Stomach (tissue), 9 donors: Measurements from ENCODE around the gene PEX11B. TPM values are rescaled to one million over a fixed set of nuclear protein-coding genes. Genes with fewer than 3 reads are reported as not detected.

ENCODE experiments used
- DNase-seq, 2 donors: peaks; one replicate each; pipeline versions ENCODE4 v3.0.0 to v3.0.0-alpha.2; 2013 to 2019
- H3K27ac ChIP-seq, 5 donors: fragments of 200-600 bp in 4 of 5; sonication (generic) in 4 of 5; one replicate each; pipeline ENCODE4 v1.5.1; 2013 to 2019; ENCODE audit warnings: mild to moderate bottlenecking in 1 of 5, moderate library complexity in 1 of 5
- H3K27me3 ChIP-seq, 3 donors: fragments of 200-600 bp; sonication (generic); one replicate each; pipeline ENCODE4 v1.5.1; 2017 to 2019; ENCODE audit warnings: mixed run types in 1 of 3
- H3K36me3 ChIP-seq, 4 donors: fragments of 200-600 bp; sonication (generic); 1 replicate in 3 of 4; 2 replicates in 1 of 4; pipeline ENCODE4 v1.5.1; 2016 to 2019
- H3K4me1 ChIP-seq, 4 donors: fragments of 200-600 bp; sonication (generic); one replicate each; pipeline ENCODE4 v1.5.1; 2016 to 2019
- H3K4me3 ChIP-seq, 4 donors: fragments of 200-600 bp; sonication (generic) in 3 of 4; one replicate each; pipeline ENCODE4 v1.5.1; 2016 to 2019; ENCODE audit warnings: mild to moderate bottlenecking in 1 of 4
- H3K9me3 ChIP-seq, 4 donors: fragments of 200-600 bp; sonication (generic); one replicate each; pipeline ENCODE4 v1.5.1; 2016 to 2019
- EP300 ChIP-seq: sonication (generic); formaldehyde crosslinking; IDR thresholded peaks from one replicate; pipeline ENCODE4 v1.6.1; 2017; ENCODE audit warnings: antibody characterized with exemption
- POLR2A ChIP-seq, 4 donors: fragments of 450-650 bp; IDR thresholded peaks; one replicate each; pipeline ENCODE4 v1.6.1; 2016; ENCODE audit warnings: antibody characterized with exemption in 4 of 4, control low read depth in 2 of 4, mild to moderate bottlenecking in 1 of 4, moderate library complexity in 1 of 4
- POLR2AphosphoS5 ChIP-seq, 3 donors: sonication (generic); formaldehyde crosslinking; IDR thresholded peaks; one replicate each; pipeline ENCODE4 v1.6.1; 2016; ENCODE audit warnings: antibody characterized with exemption in 3 of 3
- WGBS, 5 donors: extraction: QIAGEN DNeasy Blood & Tissue Kit in 3 of 5; methylation state at CpG; one replicate each; pipeline versions ENCODE4 v1.1.5 to v1.1.7; 2013 to 2018; 5-methylcytosine and 5-hydroxymethylcytosine counted together
- intact Hi-C: fragments of 100-400 bp; cut with DNase I; formaldehyde crosslinking; loops from one replicate; pipeline ENCODE4 v1.15.1; 2023; ENCODE audit warnings: low total_unique reads
- polyA plus RNA-seq, 3 donors: library from polyadenylated mRNA; stranded (reverse); fragments of 200-250 nt; gene quantifications; one replicate each; pipeline ENCODE4 v1.2.3, GENCODE V29; 2013
- total RNA-seq, 5 donors: library from RNA; depleted of rRNA; stranded (reverse); fragments of >200 nt; gene quantifications; one replicate each; pipeline versions ENCODE4 v1.1.0 to v1.2.3, GENCODE V29; 2014 to 2016
- TF ChIP-seq, protein P1 (sequence below), 7 experiments: fragments of 450-650 bp in 4 of 7; fragments of 200-600 bp in 3 of 7; sonication (generic) in 3 of 7; IDR thresholded peaks; one replicate each; pipeline ENCODE4 v1.5.1; 2016 to 2019; ENCODE audit warnings: antibody characterized with exemption in 7 of 7, control low read depth in 2 of 7, mild to moderate bottlenecking in 1 of 7
- donor health status: healthy with polysubstance abuse.
- donor health status: Bipolar disorder and iron deficiency.
- donor health status: healthy.

Gene PEX11B
- total and polyA plus RNA-seq, 8 donors, result 15.6 to 46.6 (median 31.8) TPM

DNA sequence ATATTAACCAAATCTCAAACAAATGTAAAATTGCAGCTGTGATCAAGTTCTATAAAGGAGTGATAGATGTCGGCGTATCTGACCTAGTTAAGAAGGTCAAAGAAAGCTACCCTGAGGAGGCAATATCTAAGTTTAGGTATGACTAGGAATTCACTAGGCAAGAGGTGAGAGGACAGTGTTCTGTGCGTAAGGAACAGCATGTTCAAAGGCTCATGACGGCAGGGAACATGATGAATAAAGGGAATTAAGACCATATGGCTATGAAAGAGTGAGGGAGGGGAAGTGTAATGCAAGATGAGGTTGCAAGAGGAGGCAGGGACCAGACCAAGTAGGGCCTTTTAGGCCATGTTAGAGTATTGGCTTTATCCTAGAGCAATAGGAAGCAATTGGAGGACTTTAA is 30.7 kb upstream of the PEX11B start:
- H3K4me3 ChIP-seq, result no peak overlapping the region
- 87 to 96% (median 91%) methylated on average over 4 of the region's 4 CpGs for WGBS, 5 donors
- H3K27me3 ChIP-seq, result no peaks in the 10 kb centered on the region
- TF ChIP-seq, protein P1, sequence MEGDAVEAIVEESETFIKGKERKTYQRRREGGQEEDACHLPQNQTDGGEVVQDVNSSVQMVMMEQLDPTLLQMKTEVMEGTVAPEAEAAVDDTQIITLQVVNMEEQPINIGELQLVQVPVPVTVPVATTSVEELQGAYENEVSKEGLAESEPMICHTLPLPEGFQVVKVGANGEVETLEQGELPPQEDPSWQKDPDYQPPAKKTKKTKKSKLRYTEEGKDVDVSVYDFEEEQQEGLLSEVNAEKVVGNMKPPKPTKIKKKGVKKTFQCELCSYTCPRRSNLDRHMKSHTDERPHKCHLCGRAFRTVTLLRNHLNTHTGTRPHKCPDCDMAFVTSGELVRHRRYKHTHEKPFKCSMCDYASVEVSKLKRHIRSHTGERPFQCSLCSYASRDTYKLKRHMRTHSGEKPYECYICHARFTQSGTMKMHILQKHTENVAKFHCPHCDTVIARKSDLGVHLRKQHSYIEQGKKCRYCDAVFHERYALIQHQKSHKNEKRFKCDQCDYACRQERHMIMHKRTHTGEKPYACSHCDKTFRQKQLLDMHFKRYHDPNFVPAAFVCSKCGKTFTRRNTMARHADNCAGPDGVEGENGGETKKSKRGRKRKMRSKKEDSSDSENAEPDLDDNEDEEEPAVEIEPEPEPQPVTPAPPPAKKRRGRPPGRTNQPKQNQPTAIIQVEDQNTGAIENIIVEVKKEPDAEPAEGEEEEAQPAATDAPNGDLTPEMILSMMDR (IDR thresholded peaks at IDR 0.05), result no peak
- TF ChIP-seq POLR2AphosphoS5 (IDR thresholded peaks at IDR 0.05) (peak in 2 of 3 donors; percentile 14 to 16), EP300 (peak; percentile 69), POLR2A (IDR thresholded peaks at IDR 0.05) (no peak)
- DNase-seq, result no peak
- H3K9me3 ChIP-seq, result no peaks in the 10 kb centered on the region
- H3K4me1 ChIP-seq, result peaks cover 0 to 48% (median 22%) of the 10 kb centered on the region in 4 donors
- peak overlapping the region in 1 of 5 donors; percentile 69 for H3K27ac ChIP-seq
- H3K36me3 ChIP-seq, result peaks cover 0 to 26% (median 19%) of the 10 kb centered on the region in 4 donors
- intact Hi-C loops, result no loop called here

DNA sequence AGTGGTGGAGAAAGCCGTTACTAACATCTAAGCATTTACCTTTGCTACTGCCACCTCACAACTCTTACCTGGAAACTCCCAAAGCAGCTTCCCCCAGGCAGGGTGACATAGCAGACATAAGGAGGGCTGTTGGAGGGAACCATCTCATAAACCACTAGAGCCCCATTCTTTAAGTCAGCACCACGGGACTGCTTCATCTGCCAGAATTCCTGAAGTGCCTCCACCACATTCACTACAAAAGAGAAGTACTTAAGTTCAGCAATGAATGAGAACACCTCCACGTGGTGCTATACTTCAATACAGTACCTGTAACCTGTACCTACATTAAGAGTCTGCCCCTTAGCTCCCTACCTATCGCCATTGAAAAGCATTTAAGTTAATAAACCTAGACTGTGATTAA is 29.0 kb upstream of the PEX11B start:
- H3K27me3 ChIP-seq, result no peaks in the 10 kb centered on the region
- peak overlapping the region in 1 of 5 donors; percentile 69 for H3K27ac ChIP-seq
- TF ChIP-seq EP300 (no peak), POLR2A (IDR thresholded peaks at IDR 0.05) (no peak), POLR2AphosphoS5 (IDR thresholded peaks at IDR 0.05) (no peak)
- TF ChIP-seq, protein P1 (IDR thresholded peaks at IDR 0.05), result no peak
- no peak for DNase-seq
- no peaks in the 10 kb centered on the region for H3K9me3 ChIP-seq
- WGBS, 5 donors, result 73 to 85% (median 81%) methylated on average over 4 of the region's 4 CpGs
- H3K36me3 ChIP-seq, result peaks cover 0 to 41% (median 31%) of the 10 kb centered on the region in 4 donors
- peaks cover 0 to 39% (median 18%) of the 10 kb centered on the region in 4 donors for H3K4me1 ChIP-seq
- intact Hi-C loops, result no loop called here
- no peak overlapping the region for H3K4me3 ChIP-seq

DNA sequence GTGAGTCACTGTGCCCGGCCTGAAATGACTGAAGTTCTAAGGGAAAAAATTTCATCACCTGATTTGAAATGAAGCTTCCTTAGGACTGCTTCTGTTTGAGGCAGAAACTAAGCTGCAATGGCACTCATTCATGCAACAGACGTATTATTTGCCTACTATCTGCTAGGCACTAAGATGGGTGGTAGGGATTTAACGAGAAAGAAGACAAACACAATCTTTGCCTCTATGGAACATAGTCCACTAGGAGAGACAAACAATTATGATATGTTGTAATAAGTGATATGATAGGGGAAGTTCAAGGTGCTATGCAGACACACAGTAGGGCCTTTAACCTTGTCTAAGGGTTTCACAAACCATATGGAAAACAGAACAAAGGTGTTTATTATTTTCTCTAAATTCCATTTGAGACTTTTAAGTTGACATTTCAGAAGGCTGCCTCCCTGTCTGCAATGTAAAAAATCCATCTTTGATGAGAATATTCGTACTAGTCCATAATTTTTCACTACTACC is 28.0 kb upstream of the PEX11B start:
- H3K4me1 ChIP-seq, result peaks cover 0 to 32% (median 14%) of the 10 kb centered on the region in 4 donors
- H3K27ac ChIP-seq, result peak overlapping the region in 1 of 5 donors; percentile 69
- TF ChIP-seq EP300, result no peak
- TF ChIP-seq POLR2A (IDR thresholded peaks at IDR 0.05), result no peak
- TF ChIP-seq POLR2AphosphoS5 (IDR thresholded peaks at IDR 0.05), result no peak
- TF ChIP-seq, protein P1 (IDR thresholded peaks at IDR 0.05), result no peak
- H3K36me3 ChIP-seq, result peaks cover 0 to 51% (median 40%) of the 10 kb centered on the region in 4 donors
- no peaks in the 10 kb centered on the region for H3K27me3 ChIP-seq
- intact Hi-C loops, result no loop called here
- DNase-seq, result no peak
- no peaks in the 10 kb centered on the region for H3K9me3 ChIP-seq
- 82 to 94% (median 92%) methylated on average over 4 of the region's 4 CpGs for WGBS, 5 donors
- no peak overlapping the region for H3K4me3 ChIP-seq

DNA sequence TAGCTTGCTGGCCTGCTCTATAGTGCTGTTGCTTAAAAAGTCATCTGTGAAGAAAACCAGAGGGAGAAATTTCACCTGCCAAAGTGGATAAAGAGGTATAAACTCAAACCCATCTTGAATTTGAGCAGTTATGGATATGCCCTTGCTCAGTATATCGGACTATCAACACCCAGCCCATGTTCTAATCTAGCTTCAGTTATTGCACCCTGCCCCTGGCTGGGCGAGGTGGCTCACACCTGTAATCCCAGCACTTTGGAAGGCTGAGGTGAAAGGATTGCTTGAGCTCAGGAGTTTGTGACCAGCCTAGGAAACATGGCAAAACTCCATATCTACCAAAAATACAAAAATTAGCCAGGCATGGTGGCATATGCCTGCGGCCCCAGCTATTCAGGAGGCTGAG is 26.0 kb upstream of the PEX11B start:
- Histone ChIP-seq H3K4me1 (peaks cover 0 to 12% (median 5%) of the 10 kb centered on the region in 4 donors), H3K9me3 (no peaks in the 10 kb centered on the region), H3K36me3 (peaks cover 0 to 62% (median 47%) of the 10 kb centered on the region in 4 donors), H3K4me3 (no peak overlapping the region), H3K27ac (no peak overlapping the region), H3K27me3 (no peaks in the 10 kb centered on the region)
- WGBS, 5 donors, result 74 to 96% (median 89%) methylated on average over 3 of the region's 3 CpGs
- intact Hi-C loops, result no loop called here
- no peak for DNase-seq
- TF ChIP-seq, protein P1 (IDR thresholded peaks at IDR 0.05), result no peak
- TF ChIP-seq POLR2A (IDR thresholded peaks at IDR 0.05), result no peak
- no peak for TF ChIP-seq POLR2AphosphoS5 (IDR thresholded peaks at IDR 0.05)
- no peak for TF ChIP-seq EP300
